ENCODE measurements around the gene FAM43A. TPM values are rescaled to one million over a fixed set of nuclear protein-coding genes. Genes with fewer than 3 reads are reported as not detected.

FAM43A gene
- total RNA-seq, 1 donor from 2014 or later, result 13.9 TPM

- DNase-seq (ENCODE audit: extremely low spot score, unreplicated experiment), result no peak
- Mint-ChIP-seq H3K27me3 (peaks cover 36% of the 10 kb centered on the region), H3K36me3 (no peaks in the 10 kb centered on the region), H3K4me1 (ENCODE audit: unreplicated experiment) (peaks cover 19% of the 10 kb centered on the region), H3K9me3 (no peaks in the 10 kb centered on the region), H3K27ac (no peak overlapping the region), H3K4me3 (no peak overlapping the region)
- TF ChIP-seq CTCF (conservative IDR thresholded peaks at IDR 0.05), result no peak
These were observed 44.7 kb downstream of the FAM43A start for GRCh38 chr3:194730365-194730764.

GRCh38 chr3:194731506-194732073, 45.9 kb downstream of the FAM43A start:
- H3K4me3 Mint-ChIP-seq, result no peak overlapping the region
- H3K27me3 Mint-ChIP-seq, result peaks cover 36% of the 10 kb centered on the region
- no peaks in the 10 kb centered on the region for H3K36me3 Mint-ChIP-seq
- H3K27ac Mint-ChIP-seq, result no peak overlapping the region
- no peaks in the 10 kb centered on the region for H3K9me3 Mint-ChIP-seq
- no peak for DNase-seq (ENCODE audit: extremely low spot score, unreplicated experiment)
- TF ChIP-seq CTCF (conservative IDR thresholded peaks at IDR 0.05), result no peak
- peaks cover 19% of the 10 kb centered on the region for H3K4me1 Mint-ChIP-seq (ENCODE audit: unreplicated experiment)

GRCh38 chr3:194732617-194733016, 46.9 kb downstream of the FAM43A start:
- Mint-ChIP-seq H3K4me1 (ENCODE audit: unreplicated experiment) (peaks cover 19% of the 10 kb centered on the region), H3K36me3 (no peaks in the 10 kb centered on the region), H3K9me3 (no peaks in the 10 kb centered on the region), H3K4me3 (no peak overlapping the region), H3K27me3 (peaks cover 36% of the 10 kb centered on the region), H3K27ac (no peak overlapping the region)
- no peak for DNase-seq (ENCODE audit: extremely low spot score, unreplicated experiment)
- TF ChIP-seq CTCF (conservative IDR thresholded peaks at IDR 0.05), result no peak

GRCh38 chr3:194736277-194736895, 50.7 kb downstream of the FAM43A start:
- no peak for TF ChIP-seq CTCF (conservative IDR thresholded peaks at IDR 0.05)
- H3K9me3 Mint-ChIP-seq, result no peaks in the 10 kb centered on the region
- no peak overlapping the region for H3K27ac Mint-ChIP-seq
- H3K4me1 Mint-ChIP-seq (ENCODE audit: unreplicated experiment), result peaks cover 14% of the 10 kb centered on the region
- H3K4me3 Mint-ChIP-seq, result no peak overlapping the region
- H3K27me3 Mint-ChIP-seq, result peaks cover 43% of the 10 kb centered on the region
- no peak for DNase-seq (ENCODE audit: extremely low spot score, unreplicated experiment)
- H3K36me3 Mint-ChIP-seq, result no peaks in the 10 kb centered on the region

GRCh38 chr3:194736896-194737600, 51.4 kb downstream of the FAM43A start:
- no peak for TF ChIP-seq CTCF (conservative IDR thresholded peaks at IDR 0.05)
- H3K27me3 Mint-ChIP-seq, result peaks cover 39% of the 10 kb centered on the region

More at GRCh38 chr3:194736896-194737600, 51.4 kb downstream of the FAM43A start:
- no peaks in the 10 kb centered on the region for H3K9me3 Mint-ChIP-seq
- no peak overlapping the region for H3K4me3 Mint-ChIP-seq
- H3K27ac Mint-ChIP-seq, result no peak overlapping the region
- DNase-seq (ENCODE audit: extremely low spot score, unreplicated experiment), result no peak
- H3K36me3 Mint-ChIP-seq, result no peaks in the 10 kb centered on the region
- H3K4me1 Mint-ChIP-seq (ENCODE audit: unreplicated experiment), result peaks cover 11% of the 10 kb centered on the region

Other genes starting within 250 kb of the FAM43A start
- gene ATP13A3, start 198.9 kb upstream of the FAM43A start, total RNA-seq (ENCODE audit: low replicate concordance), result 73.8 and 80.3 TPM in 2 replicates
- 7.9 and 22.8 TPM in 2 replicates for gene TMEM44, start 52.5 kb upstream of the FAM43A start, total RNA-seq (ENCODE audit: low replicate concordance)
- gene LSG1, start 13.7 kb upstream of the FAM43A start, total RNA-seq (ENCODE audit: low replicate concordance), result 43.8 and 45.3 TPM in 2 replicates